BE2C (cell line): ENCODE data around the gene SLC25A17.

ENCODE experiments used
- DNase-seq: peaks from one replicate; pipeline ENCODE4 v3.0.0-alpha.2; 2020
- H3K27me3 ChIP-seq: fragments of 250-450 bp; sonication (Bioruptor Pico); 2 replicates; pipeline ENCODE4 v1.5.1; 2020; ENCODE audit warnings: mild to moderate bottlenecking
- H3K36me3 ChIP-seq: fragments of 250-450 bp; sonication (Bioruptor Pico); 2 replicates; pipeline ENCODE4 v1.5.1; 2020; ENCODE audit warnings: mild to moderate bottlenecking
- H3K4me1 ChIP-seq: fragments of 250-450 bp; sonication (Bioruptor Pico); 2 replicates; pipeline ENCODE4 v1.5.1; 2020
- H3K4me3 ChIP-seq: 2 replicates; pipeline ENCODE4 v1.5.1; 2011; ENCODE audit warnings: low read depth, low read length
- H3K9me3 ChIP-seq: fragments of 250-450 bp; sonication (Bioruptor Pico); 2 replicates; pipeline ENCODE4 v1.5.1; 2020
- CTCF ChIP-seq: IDR thresholded peaks from 2 replicates; pipeline ENCODE4 v1.5.1; 2012; ENCODE audit warnings: mild to moderate bottlenecking, low read depth, low read length

The SLC25A17 gene

GRCh38 chr22:40751250-40751649 is 67.9 kb downstream of the SLC25A17 start:
- Histone ChIP-seq H3K4me1 (peaks cover 4% of the 10 kb centered on the region; the same call in 1 of the 2 replicates), H3K27me3 (no peaks in the 10 kb centered on the region), H3K4me3 (no peak overlapping the region), H3K9me3 (no peaks in the 10 kb centered on the region; the same call in 1 of the 2 replicates), H3K36me3 (no peaks in the 10 kb centered on the region)
- no peak for TF ChIP-seq CTCF
- DNase-seq, result no peak

- Histone ChIP-seq H3K36me3 (no peaks in the 10 kb centered on the region), H3K4me3 (no peak overlapping the region), H3K27me3 (no peaks in the 10 kb centered on the region), H3K9me3 (no peaks in the 10 kb centered on the region; the same call in 1 of the 2 replicates), H3K4me1 (peaks cover 4% of the 10 kb centered on the region; the same call in 1 of the 2 replicates)
- no peak for TF ChIP-seq CTCF
- DNase-seq, result no peak
These were observed 69.3 kb downstream of the SLC25A17 start for GRCh38 chr22:40749829-40750228.

- H3K4me3 ChIP-seq, result no peak overlapping the region
- H3K9me3 ChIP-seq, result no peaks in the 10 kb centered on the region; the same call in 1 of the 2 replicates
- TF ChIP-seq CTCF, result no peak
- H3K27me3 ChIP-seq, result no peaks in the 10 kb centered on the region
- no peaks in the 10 kb centered on the region for H3K36me3 ChIP-seq
- peaks cover 4% of the 10 kb centered on the region; the same call in 1 of the 2 replicates for H3K4me1 ChIP-seq
- DNase-seq, result no peak
These were observed 70.5 kb downstream of the SLC25A17 start for GRCh38 chr22:40748388-40749355.

- DNase-seq, result no peak
- Histone ChIP-seq H3K4me1 (peaks cover 4% of the 10 kb centered on the region; the same call in 1 of the 2 replicates), H3K4me3 (no peak overlapping the region), H3K27me3 (no peaks in the 10 kb centered on the region), H3K9me3 (no peaks in the 10 kb centered on the region; the same call in 1 of the 2 replicates), H3K36me3 (no peaks in the 10 kb centered on the region)
- TF ChIP-seq CTCF, result no peak
These were observed 71.8 kb downstream of the SLC25A17 start for GRCh38 chr22:40747361-40747760.

GRCh38 chr22:40746428-40747220 is 72.5 kb downstream of the SLC25A17 start:
- H3K4me3 ChIP-seq, result peak overlapping the region; percentile 20
- no peaks in the 10 kb centered on the region for H3K36me3 ChIP-seq
- H3K4me1 ChIP-seq, result peaks cover 4% of the 10 kb centered on the region; the same call in 1 of the 2 replicates
- no peaks in the 10 kb centered on the region; the same call in 1 of the 2 replicates for H3K9me3 ChIP-seq
- no peak for DNase-seq
- H3K27me3 ChIP-seq, result no peaks in the 10 kb centered on the region
- no peak for TF ChIP-seq CTCF
